Measurements from ENCODE around the gene ZNF275. TPM values are rescaled to one million over a fixed set of nuclear protein-coding genes. Genes with fewer than 3 reads are reported as not detected.

Gene ZNF275
- total and polyA plus RNA-seq, 2 of the 4 experiments (the other 2 are of a cell fraction): 6.6 to 9.7 TPM

- Histone ChIP-seq H3K9me1 (ENCODE audit: insufficient read depth, low read length) (no peaks in the 10 kb centered on the region), H3K4me3 (ENCODE audit: insufficient read depth, low read depth, low read length) (no peak overlapping the region), H3K36me3 (ENCODE audit: control insufficient read depth, insufficient read depth, low read length) (peaks cover 27% of the 10 kb centered on the region), H4K8ac (ENCODE audit: low read depth in 2 of 2, low read length in 2 of 2) (no peak overlapping the region), H3K14ac (replicated peaks; ENCODE audit: low read depth, low read length) (no peak overlapping the region), H2BK5ac (ENCODE audit: low read depth, low read length, poor library complexity, severe bottlenecking) (no peak overlapping the region), H3K27me3 (ENCODE audit: control insufficient read depth, insufficient read depth, low read length) (no peaks in the 10 kb centered on the region), H2BK120ac (ENCODE audit: low read depth, low read length) (no peak overlapping the region), H2AK9ac (replicated peaks; ENCODE audit: low read depth, low read length, poor library complexity) (no peak overlapping the region), H4K20me1 (ENCODE audit: insufficient read depth, low read length) (peaks cover 12% of the 10 kb centered on the region; the same call in 1 of the 2 replicates), H3K4ac (ENCODE audit: low read depth, low read length) (no peak overlapping the region), H3K56ac (ENCODE audit: extremely low read depth, insufficient read depth, low read length) (no peak overlapping the region), H3K4me2 (ENCODE audit: low read depth, low read length) (no peak overlapping the region), H2BK15ac (ENCODE audit: low read depth, low read length) (no peak overlapping the region), H2AK5ac (ENCODE audit: low read depth, low read length) (no peak overlapping the region), H3K23ac (ENCODE audit: low read depth, low read length) (no peak overlapping the region), H2BK20ac (ENCODE audit: low read depth, low read length) (no peak overlapping the region), H2AFZ (replicated peaks; ENCODE audit: low read length, poor library complexity) (no peak overlapping the region), H4K5ac (ENCODE audit: low read depth, low read length) (no peak overlapping the region), H3K18ac (ENCODE audit: low read depth, low read length) (no peak overlapping the region), H3K9me3 (ENCODE audit: control insufficient read depth, insufficient read depth, low read length) (peaks cover 6% of the 10 kb centered on the region; the same call in 1 of the 2 replicates), H4K91ac (ENCODE audit: insufficient read depth, low read depth, low read length) (no peak overlapping the region), H3K4me1 (ENCODE audit: control insufficient read depth, insufficient read depth, low read length) (no peaks in the 10 kb centered on the region), H3K27ac (ENCODE audit: insufficient read depth, low read length) (no peak overlapping the region), H3K79me1 (ENCODE audit: low read depth in 1 of 2, low read length in 2 of 2) (peaks cover 0 to 14% of the 10 kb centered on the region in 2 experiments; a peak in 2 of 4 replicates), H3K9ac (ENCODE audit: low read depth, low read length) (no peak overlapping the region)
- no peak for ATAC-seq (ENCODE audit: low read depth)
- intact Hi-C loops (cut with micrococcal nuclease): no loop called here
- BruUV-seq (replicated peaks): no TSS peak
- in situ Hi-C loops (cut with MboI; ENCODE audit: low sequenced_read_pairs): no loop called here
- DNase-seq: no peak
- POLR2A ChIA-PET (ENCODE audit: unreplicated experiment): no interaction called here
- dilution Hi-C loops (cut with HindIII; ENCODE audit: low sequenced_read_pairs, unreplicated experiment): no loop called here
- no CpG with 5 or more reads among the region's 8 CpGs for WGBS, 2 experiments (ENCODE audit: extremely low coverage in 2 of 2, insufficient read length in 1 of 2)
- CTCF ChIA-PET: no interaction called here
- no peak for TF ChIP-seq SMC3 (IDR thresholded peaks at IDR 0.05; ENCODE audit: low read depth, low read length)
- TF ChIP-seq RAD21 (IDR thresholded peaks at IDR 0.05; ENCODE audit: low read length): no peak
- TF ChIP-seq CHD1 (IDR thresholded peaks at IDR 0.05; ENCODE audit: low read depth, low read length): no peak
- TF ChIP-seq NFE2L2 (IDR thresholded peaks at IDR 0.05; ENCODE audit: low read depth, low read length): no peak
- TF ChIP-seq CTCF (conservative IDR thresholded peaks at IDR 0.05; ENCODE audit: low read depth, low read length): no peak
- no peak for TF ChIP-seq USF2 (IDR thresholded peaks at IDR 0.05; ENCODE audit: low read depth, low read length)
These were observed 14.5 kb downstream of the ZNF275 start for GRCh38 chrX:153348421-153348820.
